NCI-H187 treated with DMSO at 0.1 percent for 48 hours (cell line): ENCODE results near the gene PLK5.
"Not testable (repeated sequence)": the region's sequence is repeated elsewhere in the genome, so short reads cannot be mapped to it uniquely, and the experiment has no call there.

ENCODE experiments used
- DNase-seq: peaks from one replicate; lab custom pipeline; 2025; lab: John Stamatoyannopoulos, UW

PLK5 gene

DNA sequence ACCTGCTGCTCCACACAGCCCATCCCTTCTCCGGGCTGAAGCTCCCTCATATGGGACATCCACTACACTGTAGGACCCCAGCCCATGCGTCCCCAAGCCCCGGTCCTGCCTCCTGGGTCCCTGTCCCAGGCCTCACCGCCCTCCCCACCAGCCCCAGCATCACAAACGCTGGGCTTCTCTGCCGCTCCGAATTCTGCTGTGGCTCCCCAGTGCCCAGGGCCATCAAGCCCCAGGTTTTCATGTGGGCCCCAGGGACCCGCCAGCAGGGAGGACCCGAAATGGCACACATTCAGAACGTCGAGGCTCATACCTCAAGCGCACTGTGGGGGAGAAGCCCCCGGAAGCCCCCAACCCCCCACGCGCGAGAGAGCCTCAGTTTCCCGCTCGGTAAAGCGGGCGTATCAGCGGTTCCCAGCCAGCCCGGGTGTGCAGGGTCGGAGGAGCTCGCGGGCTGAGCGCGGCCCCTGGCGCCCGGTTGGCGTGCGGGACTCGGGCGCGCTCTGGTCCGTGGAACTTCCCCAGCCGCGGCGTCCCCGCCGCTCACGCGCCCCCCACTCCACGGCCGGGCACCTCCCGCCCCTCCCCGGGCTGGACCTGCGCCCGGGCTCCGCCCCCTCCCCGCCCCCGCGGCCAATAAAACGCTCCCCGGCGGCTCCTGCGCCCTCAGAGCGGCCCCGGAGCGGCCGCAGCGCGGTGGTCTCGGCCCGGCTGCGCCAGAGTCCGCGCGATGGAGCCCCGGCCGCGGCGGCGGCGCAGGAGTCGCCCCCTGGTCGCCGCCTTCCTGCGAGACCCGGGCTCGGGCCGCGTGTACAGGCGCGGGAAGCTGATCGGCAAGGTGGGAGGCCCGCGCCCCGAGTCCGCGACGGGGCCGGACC, at the start of gene PLK5:
Gene PLK5 (plus strand): TSS at position 666 of the 875 bp plus-strand sequence. CDS start 2,920 bp downstream, outside the sequence.
- no peak for DNase-seq

GRCh38 chr19:1474765-1475351, 49.0 kb upstream of the PLK5 start:
- DNase-seq, result no peak

- DNase-seq, result no peak
Observed at GRCh38 chr19:1475751-1476437, 48.0 kb upstream of the PLK5 start.

DNA sequence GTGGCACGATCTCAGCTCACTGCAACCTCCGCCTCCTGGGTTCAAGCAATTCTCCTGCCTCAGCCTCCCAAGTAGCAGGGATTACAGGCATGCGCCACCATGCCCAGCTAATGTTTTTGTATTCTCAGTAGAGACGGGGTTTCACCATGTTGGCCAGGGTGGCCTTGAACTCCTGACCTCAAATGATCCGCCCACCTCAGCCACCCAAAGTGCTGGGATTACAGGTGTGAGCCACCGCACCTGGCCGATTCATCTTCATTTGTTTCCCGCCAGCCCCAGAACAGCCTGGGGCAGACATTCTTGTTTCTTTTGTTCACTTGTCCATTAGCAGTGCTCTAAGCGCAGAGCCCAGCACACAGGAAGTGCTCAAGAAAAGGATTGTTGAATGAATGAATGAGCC, 46.8 kb upstream of the PLK5 start:
- DNase-seq, result not testable (repeated sequence)

- peak; percentile 61 for DNase-seq
Observed at GRCh38 chr19:1478934-1479707, 44.8 kb upstream of the PLK5 start, which contains the start of gene C19orf25. TSS of gene C19orf25 (minus strand) at chr19:1479215. CDS start at chr19:1478903, 312 bp downstream.

- no peak for DNase-seq
Observed at GRCh38 chr19:1481224-1481892, 42.5 kb upstream of the PLK5 start.

- DNase-seq, result no peak
Observed at GRCh38 chr19:1481893-1482360, 42.0 kb upstream of the PLK5 start.

DNA sequence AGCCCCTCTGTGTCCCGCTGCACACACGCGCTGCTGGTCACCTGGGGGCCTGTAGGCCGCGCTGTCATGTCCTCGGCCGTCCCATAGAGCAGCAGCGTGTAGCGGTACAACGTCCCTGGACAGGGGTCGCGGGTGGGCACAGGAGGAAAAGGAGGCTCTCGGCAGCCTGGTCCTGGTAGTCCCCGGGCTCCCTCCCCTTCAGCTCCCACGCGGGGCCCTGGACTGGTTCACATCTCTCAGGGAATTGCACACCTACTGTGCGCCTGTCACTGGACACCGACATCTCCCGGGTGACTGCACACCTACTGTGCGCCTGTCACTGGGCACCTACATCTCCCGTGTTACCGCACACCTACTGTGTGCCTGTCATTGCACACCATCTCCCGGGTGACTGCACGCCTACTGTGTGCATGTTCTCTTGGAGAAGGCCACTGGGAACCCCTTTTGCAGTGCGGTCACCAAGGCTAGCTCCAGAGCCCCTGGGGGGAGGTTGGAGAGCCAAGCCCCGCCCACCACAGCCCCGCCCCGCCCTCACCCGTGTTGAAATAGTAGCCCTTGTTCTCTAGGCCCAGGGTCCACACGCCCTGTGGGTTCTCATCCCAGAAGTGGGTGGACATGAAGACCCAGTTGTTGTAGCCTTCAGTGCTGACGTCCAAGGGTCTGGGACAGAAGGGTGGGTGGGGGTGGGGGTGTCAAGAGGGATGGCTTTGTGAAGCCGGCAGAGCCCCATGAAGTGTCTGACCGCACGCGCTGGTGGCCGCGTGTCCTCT, 41.3 kb upstream of the PLK5 start:
- no peak for DNase-seq

GRCh38 chr19:1483131-1483978, 40.5 kb upstream of the PLK5 start:
- no peak for DNase-seq

DNA sequence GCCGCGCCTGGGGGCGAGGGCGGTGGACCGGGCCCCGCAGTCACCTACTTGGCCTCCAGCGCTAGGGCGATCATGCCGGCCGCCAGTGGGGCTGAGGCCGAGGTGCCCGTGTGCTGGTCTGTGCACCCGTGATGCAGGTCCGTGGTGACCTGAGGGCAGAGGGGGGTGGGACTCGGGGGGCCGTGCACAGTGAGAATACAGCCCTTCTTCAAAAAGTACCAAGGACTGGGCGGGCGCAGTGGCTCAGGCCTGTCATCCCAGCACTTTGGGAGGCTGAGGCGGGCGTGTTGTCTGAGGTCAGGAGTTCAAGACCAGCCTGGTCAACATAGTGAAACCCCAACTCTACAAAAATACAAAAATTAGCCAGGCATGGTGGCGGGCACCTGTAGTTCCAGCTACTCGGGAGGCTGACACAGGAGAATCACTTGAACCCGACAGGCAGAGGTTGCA, 39.9 kb upstream of the PLK5 start:
- no peak for DNase-seq

- DNase-seq, result no peak
Observed at GRCh38 chr19:1486720-1487575, 36.9 kb upstream of the PLK5 start.

DNA sequence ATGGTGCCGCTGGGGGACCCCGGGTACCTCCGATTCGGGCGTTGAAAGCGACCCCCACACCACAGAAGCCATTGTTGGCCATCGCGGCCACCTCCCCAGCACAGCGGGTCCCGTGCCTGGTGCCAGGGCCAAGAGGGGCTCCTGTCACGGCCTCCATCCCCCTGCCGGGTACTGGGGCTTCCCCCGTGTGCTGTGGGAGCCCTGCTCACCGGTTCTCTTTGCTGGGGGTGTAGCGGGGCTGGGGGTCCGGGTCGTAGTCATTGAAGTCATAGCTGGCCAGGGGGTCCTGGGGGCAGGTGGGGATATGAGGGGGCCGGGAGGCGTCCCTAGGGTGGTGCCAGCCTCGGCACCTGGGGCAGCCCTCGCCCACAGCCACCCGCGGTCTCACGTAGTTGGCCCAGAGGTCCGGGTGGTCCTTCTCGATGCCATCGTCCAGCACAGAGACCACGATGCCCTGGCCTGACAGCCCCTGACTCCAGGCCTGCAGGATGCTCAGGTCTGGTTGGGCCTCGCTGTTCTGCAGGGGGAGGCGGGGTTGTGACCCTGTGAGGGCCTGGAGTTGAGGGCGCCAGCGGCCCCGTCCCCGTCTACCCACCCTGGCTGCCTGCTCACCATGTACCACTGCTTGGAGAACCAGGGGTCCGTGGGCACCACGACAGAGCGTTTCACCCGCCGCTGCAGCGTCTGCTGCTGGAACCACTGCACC, 36.1 kb upstream of the PLK5 start:
- no peak for DNase-seq

DNA sequence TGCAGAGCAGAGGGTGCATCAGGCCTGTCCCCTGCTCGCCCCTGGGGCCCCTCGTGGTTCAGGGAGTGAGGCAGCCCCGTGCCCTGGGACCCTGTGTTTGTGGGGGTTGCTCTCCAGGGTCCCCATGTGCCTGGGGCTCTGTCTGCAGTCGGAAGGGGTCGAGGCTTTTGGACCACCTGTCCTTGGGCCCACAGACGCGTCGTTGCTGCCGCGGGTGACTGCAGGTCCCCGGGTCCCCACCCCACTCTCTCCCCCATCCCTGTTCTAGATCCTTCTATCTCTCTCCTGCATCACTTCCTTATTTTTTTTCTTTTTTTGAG, 35.6 kb upstream of the PLK5 start:
- no peak for DNase-seq

DNA sequence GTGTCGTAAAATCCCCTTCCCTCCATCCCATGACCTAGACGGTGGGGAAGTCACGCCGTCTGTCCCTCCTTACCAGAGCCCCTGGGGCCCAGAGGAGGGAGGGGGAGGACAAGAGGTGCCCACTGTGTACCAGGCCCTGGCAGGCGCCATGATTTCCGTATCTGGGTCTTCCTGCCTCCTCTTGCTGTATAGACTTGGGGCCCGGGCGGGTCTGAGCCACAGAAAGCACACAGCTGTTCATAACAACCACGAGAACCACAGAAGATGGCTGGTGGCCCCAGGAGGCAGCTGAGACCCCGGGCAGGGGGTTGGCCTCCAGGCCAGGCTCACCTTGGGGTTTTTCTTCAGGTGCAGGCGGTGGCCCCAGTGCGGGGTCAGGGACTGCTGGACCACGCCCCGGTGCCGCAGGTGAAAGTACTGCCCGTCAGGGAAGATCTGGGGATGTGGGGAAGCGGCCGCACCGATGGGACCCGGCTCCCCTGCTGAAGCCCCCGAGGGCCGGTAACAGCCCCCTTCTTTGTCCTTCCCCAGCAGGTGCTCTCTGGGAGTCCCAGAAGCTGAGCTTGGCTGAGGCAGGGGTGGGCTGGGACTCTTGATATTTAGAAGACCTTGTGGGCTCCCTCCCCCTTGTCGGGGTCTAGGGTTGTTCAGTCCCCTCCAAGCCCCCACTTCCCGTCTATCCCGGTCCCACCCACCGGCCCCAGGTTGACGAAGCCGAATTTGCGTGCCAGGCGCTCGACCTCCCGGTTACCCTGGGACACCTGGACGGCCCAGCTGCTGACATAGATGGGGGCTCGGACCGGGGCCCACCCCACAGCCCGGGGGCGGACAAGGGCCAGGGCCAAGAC, 34.2 kb upstream of the PLK5 start:
- no peak for DNase-seq

DNA sequence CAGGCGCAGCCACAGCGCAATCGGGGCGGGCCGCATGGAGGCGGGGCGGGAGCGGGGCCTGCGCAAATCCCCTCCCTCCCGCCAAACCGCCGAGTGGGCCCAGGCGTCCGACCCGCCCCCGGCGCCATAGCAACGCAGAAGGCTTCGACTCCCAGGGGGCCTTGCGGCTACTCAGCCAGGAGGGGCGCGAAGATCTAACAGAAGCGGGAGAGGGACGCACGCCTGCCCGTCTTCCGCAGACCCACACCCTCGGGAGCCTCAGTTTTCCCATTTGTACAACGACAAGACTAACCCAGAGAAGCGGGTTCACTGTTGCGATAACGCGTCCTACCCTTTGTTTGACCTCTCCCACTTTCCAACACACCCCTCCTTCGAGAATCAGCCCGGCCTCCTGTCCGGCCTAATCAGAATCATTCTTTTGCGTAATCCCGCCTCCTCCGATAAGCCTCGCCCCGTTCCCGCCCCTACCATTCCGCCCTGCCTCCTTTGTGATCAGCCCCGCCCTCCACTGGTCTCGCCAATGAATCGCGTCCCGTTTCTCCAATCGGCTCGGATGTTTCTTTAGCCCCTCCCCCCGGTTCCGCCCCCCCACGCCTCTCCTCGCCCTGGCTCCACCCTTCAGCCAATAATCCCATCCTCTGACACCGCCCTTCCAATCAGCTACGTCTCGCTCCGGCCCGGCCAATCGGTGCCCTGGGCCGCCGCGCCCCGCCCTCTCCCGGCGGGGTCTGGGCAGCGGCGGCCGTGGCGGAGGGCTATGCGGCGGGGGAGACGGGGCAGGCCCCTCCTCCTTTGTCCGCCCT, 33.4 kb upstream of the PLK5 start, which contains the start of gene PCSK4:
Gene PCSK4 (minus strand): TSS at position 40 of the 803 bp plus-strand sequence. CDS start 4 bp downstream, at position 36.
- peak; percentile 99 for DNase-seq
